ENCODE measurements around the gene SCN5A. TPM values are rescaled to one million over a fixed set of nuclear protein-coding genes. Genes with fewer than 3 reads are reported as not detected.

The SCN5A gene
- total RNA-seq, 1 experiment from 2014 or later, result 13.6 TPM

DNA sequence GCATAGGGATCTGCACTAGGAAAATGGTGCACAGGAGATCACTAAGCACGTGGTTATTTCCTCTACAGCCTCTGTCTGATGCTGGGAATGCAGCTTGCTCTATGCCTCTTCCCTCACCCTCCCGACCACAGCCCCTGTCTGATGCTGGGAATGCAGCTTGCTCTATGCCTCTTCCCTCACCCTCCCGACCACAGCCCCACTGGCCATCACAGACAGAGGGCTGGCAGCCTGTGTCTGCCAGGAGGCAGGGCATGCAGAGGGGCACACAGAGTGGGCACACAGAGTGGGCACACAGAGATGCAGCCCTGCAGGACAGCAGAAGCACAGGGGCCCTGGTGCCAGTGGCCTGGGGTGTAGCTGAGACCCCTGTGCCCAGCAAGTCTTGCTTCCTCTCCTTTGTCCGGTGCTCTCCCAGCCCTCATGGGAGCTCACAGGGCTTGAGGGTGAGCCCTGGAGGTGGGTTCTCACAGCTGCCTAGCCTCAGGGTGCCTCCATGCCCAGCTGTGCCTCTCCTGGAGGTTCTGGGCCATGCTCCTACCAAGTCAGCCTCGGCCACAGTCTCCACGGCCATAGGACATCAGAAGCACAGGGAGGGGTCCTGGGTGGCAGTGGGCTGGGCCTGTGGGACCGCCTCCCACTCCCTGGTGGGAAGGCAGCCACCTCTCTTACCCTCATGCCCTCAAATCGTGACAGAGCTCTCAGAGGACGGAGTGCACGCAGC is 87.6 kb downstream of the SCN5A start:
- CTCF ChIA-PET, result no interaction called here
- DNase-seq (ENCODE audit: low spot score), result no peak
- POLR2A ChIA-PET, result interaction anchor here (0.6 kb wide), 1 partner anchor 56 kb away, joined by 4 read pairs; no protein-coding TSS in a partner anchor
- H3K9me3 Mint-ChIP-seq, result peaks cover 8% of the 10 kb centered on the region
- H3K27ac Mint-ChIP-seq, result no peak overlapping the region
- TF ChIP-seq TCF7 (CRISPR knock-in tag; IDR thresholded peaks at IDR 0.05; ENCODE audit: low read depth), result no peak
- TF ChIP-seq, protein P1, sequence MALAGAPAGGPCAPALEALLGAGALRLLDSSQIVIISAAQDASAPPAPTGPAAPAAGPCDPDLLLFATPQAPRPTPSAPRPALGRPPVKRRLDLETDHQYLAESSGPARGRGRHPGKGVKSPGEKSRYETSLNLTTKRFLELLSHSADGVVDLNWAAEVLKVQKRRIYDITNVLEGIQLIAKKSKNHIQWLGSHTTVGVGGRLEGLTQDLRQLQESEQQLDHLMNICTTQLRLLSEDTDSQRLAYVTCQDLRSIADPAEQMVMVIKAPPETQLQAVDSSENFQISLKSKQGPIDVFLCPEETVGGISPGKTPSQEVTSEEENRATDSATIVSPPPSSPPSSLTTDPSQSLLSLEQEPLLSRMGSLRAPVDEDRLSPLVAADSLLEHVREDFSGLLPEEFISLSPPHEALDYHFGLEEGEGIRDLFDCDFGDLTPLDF (CRISPR knock-in tag; IDR thresholded peaks at IDR 0.05), result no peak
- TF ChIP-seq ATF3 (CRISPR knock-in tag; conservative IDR thresholded peaks at IDR 0.05), result no peak
- TF ChIP-seq SP1 (CRISPR knock-in tag; conservative IDR thresholded peaks at IDR 0.05), result no peak
- no peak for TF ChIP-seq ZNF396 (CRISPR knock-in tag; IDR thresholded peaks at IDR 0.05; ENCODE audit: borderline replicate concordance)
- TF ChIP-seq CBFB (CRISPR knock-in tag; IDR thresholded peaks at IDR 0.05; ENCODE audit: low read depth), result no peak
- no peak for TF ChIP-seq ARID4B (CRISPR knock-in tag; IDR thresholded peaks at IDR 0.05; ENCODE audit: borderline replicate concordance)
- no peak for TF ChIP-seq GRHL2 (CRISPR knock-in tag; IDR thresholded peaks at IDR 0.05; ENCODE audit: insufficient replicate concordance, severe bottlenecking)
- TF ChIP-seq, protein P2, sequence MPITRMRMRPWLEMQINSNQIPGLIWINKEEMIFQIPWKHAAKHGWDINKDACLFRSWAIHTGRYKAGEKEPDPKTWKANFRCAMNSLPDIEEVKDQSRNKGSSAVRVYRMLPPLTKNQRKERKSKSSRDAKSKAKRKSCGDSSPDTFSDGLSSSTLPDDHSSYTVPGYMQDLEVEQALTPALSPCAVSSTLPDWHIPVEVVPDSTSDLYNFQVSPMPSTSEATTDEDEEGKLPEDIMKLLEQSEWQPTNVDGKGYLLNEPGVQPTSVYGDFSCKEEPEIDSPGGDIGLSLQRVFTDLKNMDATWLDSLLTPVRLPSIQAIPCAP (CRISPR knock-in tag; IDR thresholded peaks at IDR 0.05), result no peak
- TF ChIP-seq, protein P3, sequence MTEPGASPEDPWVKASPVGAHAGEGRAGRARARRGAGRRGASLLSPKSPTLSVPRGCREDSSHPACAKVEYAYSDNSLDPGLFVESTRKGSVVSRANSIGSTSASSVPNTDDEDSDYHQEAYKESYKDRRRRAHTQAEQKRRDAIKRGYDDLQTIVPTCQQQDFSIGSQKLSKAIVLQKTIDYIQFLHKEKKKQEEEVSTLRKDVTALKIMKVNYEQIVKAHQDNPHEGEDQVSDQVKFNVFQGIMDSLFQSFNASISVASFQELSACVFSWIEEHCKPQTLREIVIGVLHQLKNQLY (CRISPR knock-in tag; IDR thresholded peaks at IDR 0.05), result no peak
- TF ChIP-seq TEAD1 (CRISPR knock-in tag; IDR thresholded peaks at IDR 0.05), result no peak
- TF ChIP-seq HMGA2 (CRISPR knock-in tag; IDR thresholded peaks at IDR 0.05), result no peak
- TF ChIP-seq GTF2I (CRISPR knock-in tag; conservative IDR thresholded peaks at IDR 0.05), result no peak
- no peaks in the 10 kb centered on the region for H3K4me1 Mint-ChIP-seq
- no peak for ATAC-seq
- peaks cover 2% of the 10 kb centered on the region; the same call in 1 of the 2 replicates for H3K36me3 Mint-ChIP-seq
- H3K27me3 Mint-ChIP-seq (ENCODE audit: low read depth), result no peaks in the 10 kb centered on the region; the same call in 1 of the 2 replicates
- no peak overlapping the region for H3K4me3 Mint-ChIP-seq

GRCh38 chr3:38560996-38561717 is 88.3 kb downstream of the SCN5A start:
- ChIA-PET POLR2A (interaction anchor here (0.6 kb wide), 1 partner anchor 56 kb away, joined by 4 read pairs; no protein-coding TSS in a partner anchor), CTCF (interaction anchor here (1.2 to 1.5 kb wide), 3 partner anchors 13 to 62 kb away, joined by 3 to 5 read pairs (median 3); no protein-coding TSS in a partner anchor)
- Mint-ChIP-seq H3K27ac (no peak overlapping the region), H3K36me3 (peaks cover 2% of the 10 kb centered on the region; the same call in 1 of the 2 replicates), H3K27me3 (ENCODE audit: low read depth) (no peaks in the 10 kb centered on the region; the same call in 1 of the 2 replicates), H3K4me1 (no peaks in the 10 kb centered on the region), H3K4me3 (no peak overlapping the region), H3K9me3 (peaks cover 14% of the 10 kb centered on the region)
- DNase-seq (ENCODE audit: low spot score) (no peak), ATAC-seq (no peak)
- TF ChIP-seq ZNF121 (CRISPR knock-in tag; IDR thresholded peaks at IDR 0.05) (no peak), CBFB (CRISPR knock-in tag; IDR thresholded peaks at IDR 0.05; ENCODE audit: low read depth) (no peak), NR2C2 (CRISPR knock-in tag; IDR thresholded peaks at IDR 0.05) (no peak), EMX1 (CRISPR knock-in tag; IDR thresholded peaks at IDR 0.05) (no peak), AR (CRISPR knock-in tag; IDR thresholded peaks at IDR 0.05) (no peak), ETV6 (CRISPR knock-in tag; IDR thresholded peaks at IDR 0.05) (no peak)
- TF ChIP-seq, protein P4, sequence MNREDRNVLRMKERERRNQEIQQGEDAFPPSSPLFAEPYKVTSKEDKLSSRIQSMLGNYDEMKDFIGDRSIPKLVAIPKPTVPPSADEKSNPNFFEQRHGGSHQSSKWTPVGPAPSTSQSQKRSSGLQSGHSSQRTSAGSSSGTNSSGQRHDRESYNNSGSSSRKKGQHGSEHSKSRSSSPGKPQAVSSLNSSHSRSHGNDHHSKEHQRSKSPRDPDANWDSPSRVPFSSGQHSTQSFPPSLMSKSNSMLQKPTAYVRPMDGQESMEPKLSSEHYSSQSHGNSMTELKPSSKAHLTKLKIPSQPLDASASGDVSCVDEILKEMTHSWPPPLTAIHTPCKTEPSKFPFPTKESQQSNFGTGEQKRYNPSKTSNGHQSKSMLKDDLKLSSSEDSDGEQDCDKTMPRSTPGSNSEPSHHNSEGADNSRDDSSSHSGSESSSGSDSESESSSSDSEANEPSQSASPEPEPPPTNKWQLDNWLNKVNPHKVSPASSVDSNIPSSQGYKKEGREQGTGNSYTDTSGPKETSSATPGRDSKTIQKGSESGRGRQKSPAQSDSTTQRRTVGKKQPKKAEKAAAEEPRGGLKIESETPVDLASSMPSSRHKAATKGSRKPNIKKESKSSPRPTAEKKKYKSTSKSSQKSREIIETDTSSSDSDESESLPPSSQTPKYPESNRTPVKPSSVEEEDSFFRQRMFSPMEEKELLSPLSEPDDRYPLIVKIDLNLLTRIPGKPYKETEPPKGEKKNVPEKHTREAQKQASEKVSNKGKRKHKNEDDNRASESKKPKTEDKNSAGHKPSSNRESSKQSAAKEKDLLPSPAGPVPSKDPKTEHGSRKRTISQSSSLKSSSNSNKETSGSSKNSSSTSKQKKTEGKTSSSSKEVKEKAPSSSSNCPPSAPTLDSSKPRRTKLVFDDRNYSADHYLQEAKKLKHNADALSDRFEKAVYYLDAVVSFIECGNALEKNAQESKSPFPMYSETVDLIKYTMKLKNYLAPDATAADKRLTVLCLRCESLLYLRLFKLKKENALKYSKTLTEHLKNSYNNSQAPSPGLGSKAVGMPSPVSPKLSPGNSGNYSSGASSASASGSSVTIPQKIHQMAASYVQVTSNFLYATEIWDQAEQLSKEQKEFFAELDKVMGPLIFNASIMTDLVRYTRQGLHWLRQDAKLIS (CRISPR knock-in tag; IDR thresholded peaks at IDR 0.05; ENCODE audit: borderline replicate concordance), result no peak

Measured in WTC11 (cell line).